Panc1 (cell line): Measurements from ENCODE around the gene KIAA1191. TPM values are rescaled to one million over a fixed set of nuclear protein-coding genes. Genes with fewer than 3 reads are reported as not detected.
A peak's percentile ranks its signal among the peaks of the same experiment; 100 is the strongest.

Experiments
- ATAC-seq: fragments of 200-7000 bp; cut with Tn5 transposase; 2 replicates; pipeline ENCODE4 v1.9.1; 2020; ENCODE audit warnings: mild to moderate bottlenecking, moderate library complexity
- BruUV-seq: library from RNA; stranded (reverse); fragments of 400-500 nt; replicated peaks from 2 replicates; lab custom pipeline; 2021; lab: Mats Ljungman, UMichigan
- CTCF ChIA-PET: fragments of 300-600 bp; sonication (Branson Sonifier 250); formaldehyde crosslinking; loops from one replicate; lab custom pipeline; 2022; ENCODE audit warnings: antibody characterized with exemption; lab: Charles Lee
- POLR2A ChIA-PET: fragments of 300-600 bp; sonication (Branson Sonifier 250); formaldehyde crosslinking; loops from one replicate; lab custom pipeline; 2022; ENCODE audit warnings: antibody characterized with exemption; lab: Charles Lee
- DNase-seq: peaks from one replicate; pipeline ENCODE4 v3.0.0-alpha.2; 2010; ENCODE audit warnings: low read depth, low spot score
- H3K27ac ChIP-seq: 2 replicates; pipeline ENCODE4 v1.5.1; 2011; ENCODE audit warnings: mild to moderate bottlenecking, low read length, inconsistent platforms
- H3K27me3 ChIP-seq: fragments of 200-500 bp; sonication (Bioruptor generic); 2 replicates; pipeline ENCODE4 v1.6.0; 2014; ENCODE audit warnings: low read length, inconsistent platforms; ENCODE audit not compliant: control insufficient read depth, insufficient read depth
- H3K36me3 ChIP-seq: fragments of 200-500 bp; sonication (Bioruptor generic); 2 replicates; pipeline ENCODE4 v1.5.1; 2014; ENCODE audit warnings: inconsistent platforms, mild to moderate bottlenecking, low read length, moderate library complexity; ENCODE audit not compliant: control insufficient read depth, insufficient read depth
- H3K4me1 ChIP-seq: 2 replicates; pipeline ENCODE4 v1.5.1; 2011; ENCODE audit warnings: inconsistent platforms, mild to moderate bottlenecking, low read length, moderate library complexity; ENCODE audit not compliant: control insufficient read depth, insufficient read depth
- H3K4me3 ChIP-seq, 2 experiments: 2 replicates each; pipeline ENCODE4 v1.5.1; 2011 to 2012; ENCODE audit warnings: low read depth in 2 of 2, low read length in 2 of 2, mild to moderate bottlenecking in 2 of 2, inconsistent platforms in 1 of 2, moderate library complexity in 1 of 2
- H3K9me3 ChIP-seq: fragments of 200-500 bp; sonication (Bioruptor generic); 2 replicates; pipeline ENCODE4 v1.5.1; 2014; ENCODE audit warnings: low read depth, mild to moderate bottlenecking, inconsistent platforms, low read length, moderate library complexity; ENCODE audit not compliant: control insufficient read depth, insufficient read depth
- CTCF ChIP-seq: fragments of 450-650 bp; IDR thresholded peaks from 2 replicates; pipeline ENCODE4 v1.5.1; 2017; ENCODE audit warnings: mild to moderate bottlenecking
- POLR2AphosphoS5 ChIP-seq: IDR thresholded peaks from 2 replicates; pipeline ENCODE4 v1.6.1; 2012; ENCODE audit warnings: mild to moderate bottlenecking, low read depth, low read length, moderate library complexity
- REST ChIP-seq, 2 experiments: IDR thresholded peaks; 2 replicates each; pipeline ENCODE4 v1.6.1; 2011 to 2012; ENCODE audit warnings: low read depth in 2 of 2, control low read depth in 1 of 2, low read length in 1 of 2, mild to moderate bottlenecking in 1 of 2, moderate library complexity in 1 of 2; ENCODE audit not compliant: insufficient read depth in 1 of 2
- SIN3A ChIP-seq: IDR thresholded peaks from 2 replicates; pipeline ENCODE4 v1.6.1; 2012; ENCODE audit warnings: low read depth, mild to moderate bottlenecking, low read length, moderate library complexity, borderline replicate concordance; ENCODE audit not compliant: insufficient read depth
- TCF7L2 ChIP-seq: IDR thresholded peaks from 2 replicates; pipeline ENCODE4 v1.6.1; 2011; ENCODE audit warnings: mild to moderate bottlenecking, low read depth, low read length, inconsistent platforms
- in situ Hi-C: cut with HindIII; loops from 2 replicates; pipeline ENCODE4 v1.10.0; 2016; ENCODE audit warnings: low sequenced_read_pairs, low pct_unique_long_range_greater_than_20kb
- intact Hi-C: fragments of 100-400 bp; cut with micrococcal nuclease; formaldehyde crosslinking; loops from one replicate; pipeline ENCODE4 v1.10.0; 2022; ENCODE audit not compliant: unreplicated experiment
- total RNA-seq: library from RNA; stranded (reverse); gene quantifications from one replicate; pipeline ENCODE4 v1.2.1, GENCODE V29; 2021; ENCODE audit not compliant: unreplicated experiment

The KIAA1191 gene
- total RNA-seq, 1 experiment from 2014 or later = 92.3 TPM

- Histone ChIP-seq H3K36me3 (peaks cover 6% of the 10 kb centered on the region), H3K27me3 (no peaks in the 10 kb centered on the region), H3K4me1 (peaks cover 13% of the 10 kb centered on the region), H3K4me3 (peak overlapping the region; percentile 93 to 99), H3K27ac (peak overlapping the region; percentile 93), H3K9me3 (no peaks in the 10 kb centered on the region)
- TSS peak; percentile 79 for BruUV-seq
- ChIA-PET CTCF (no interaction called here), POLR2A (no interaction called here)
- DNase-seq (no peak), ATAC-seq (peak; percentile 33)
- in situ Hi-C loops = no loop called here
- no peak for TF ChIP-seq TCF7L2
- TF ChIP-seq CTCF = no peak
- no peak for TF ChIP-seq POLR2AphosphoS5
- no peak for TF ChIP-seq REST (IDR thresholded peaks at IDR 0.05; ENCODE audit: insufficient read depth in 1 of 2, low read depth in 2 of 2, low read length in 1 of 2)
- TF ChIP-seq SIN3A = no peak
- intact Hi-C loops = no loop called here
Measured at GRCh38 chr5:176360894-176361436, 599 bp downstream of the KIAA1191 start.

- Histone ChIP-seq H3K36me3 (peaks cover 13% of the 10 kb centered on the region), H3K27ac (peak overlapping the region; percentile 39; the same call in 1 of the 2 replicates), H3K4me1 (peaks cover 13% of the 10 kb centered on the region), H3K27me3 (no peaks in the 10 kb centered on the region), H3K4me3 (peak overlapping the region in 1 of 2 experiments; percentile 99; a peak in 1 of 4 replicates), H3K9me3 (no peaks in the 10 kb centered on the region)
- BruUV-seq = TSS peak; percentile 45
- no peak for DNase-seq
- no peak for ATAC-seq
- ChIA-PET POLR2A (no interaction called here), CTCF (no interaction called here)
- in situ Hi-C loops = no loop called here
- TF ChIP-seq SIN3A (no peak), POLR2AphosphoS5 (no peak), REST (IDR thresholded peaks at IDR 0.05; ENCODE audit: insufficient read depth in 1 of 2, low read depth in 2 of 2, low read length in 1 of 2) (no peak)
- intact Hi-C loops = no loop called here
Measured at GRCh38 chr5:176359658-176360057, 1.9 kb downstream of the KIAA1191 start.
